ENCODE measurements around the gene HNF4A.

GRCh38 chr20:44435630-44436335, 80.3 kb downstream of the HNF4A start:
- TF ChIP-seq SP1 (IDR thresholded peaks at IDR 0.05) (no peak), FOXK2 (IDR thresholded peaks at IDR 0.05) (no peak), L3MBTL2 (conservative IDR thresholded peaks at IDR 0.05) (no peak), BHLHE40 (IDR thresholded peaks at IDR 0.05; ENCODE audit: borderline replicate concordance) (no peak), ARNT (IDR thresholded peaks at IDR 0.05) (no peak)
